PC-3 (cell line): ENCODE measurements around the gene CLASP1.
"Not testable (repeated sequence)": the region's sequence is repeated elsewhere in the genome, so short reads cannot be mapped to it uniquely, and the experiment has no call there.

Source experiments
- EZH2 ChIP-seq: fragments of 300-600 bp; sonication (generic); IDR thresholded peaks from one replicate; pipeline ENCODE4 v1.6.1; 2017; ENCODE audit warnings: antibody characterized with exemption, mild to moderate bottlenecking, low read length; ENCODE audit not compliant: unreplicated experiment
- EZH2phosphoT487 ChIP-seq: fragments of 300-600 bp; sonication (generic); IDR thresholded peaks from 2 replicates; pipeline ENCODE4 v1.6.1; 2018; ENCODE audit warnings: mild to moderate bottlenecking, antibody characterized with exemption, low read length, borderline replicate concordance
- TF ChIP-seq, protein P1 (sequence below): fragments of 300-600 bp; sonication (generic); conservative IDR thresholded peaks from 2 replicates; pipeline ENCODE4 v1.5.1; 2017; ENCODE audit warnings: antibody characterized with exemption, low read depth, mild to moderate bottlenecking, low read length

DNA sequence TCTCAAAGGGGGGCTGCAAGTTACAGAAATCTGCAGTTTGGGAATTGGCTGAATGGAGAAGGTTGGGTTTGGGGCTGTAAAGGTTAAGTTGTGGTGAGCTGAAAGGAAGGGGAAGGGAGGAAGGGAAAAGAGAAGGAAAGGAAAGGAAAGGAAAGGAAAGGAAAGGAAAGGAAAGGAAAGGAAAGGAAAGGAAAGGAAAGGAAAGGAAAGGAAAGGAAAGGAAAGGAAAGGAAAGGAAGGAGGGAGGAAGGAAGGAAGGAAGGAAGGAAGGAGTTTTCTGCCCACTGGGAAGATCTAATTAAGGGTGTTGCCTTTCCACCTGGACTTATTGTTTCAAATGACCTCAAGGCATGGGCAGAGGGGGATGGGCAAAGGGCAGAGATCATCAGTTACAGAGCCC lies 348.1 kb downstream of the CLASP1 start:
- TF ChIP-seq EZH2, EZH2phosphoT487: not testable (repeated sequence)
- TF ChIP-seq, protein P1, sequence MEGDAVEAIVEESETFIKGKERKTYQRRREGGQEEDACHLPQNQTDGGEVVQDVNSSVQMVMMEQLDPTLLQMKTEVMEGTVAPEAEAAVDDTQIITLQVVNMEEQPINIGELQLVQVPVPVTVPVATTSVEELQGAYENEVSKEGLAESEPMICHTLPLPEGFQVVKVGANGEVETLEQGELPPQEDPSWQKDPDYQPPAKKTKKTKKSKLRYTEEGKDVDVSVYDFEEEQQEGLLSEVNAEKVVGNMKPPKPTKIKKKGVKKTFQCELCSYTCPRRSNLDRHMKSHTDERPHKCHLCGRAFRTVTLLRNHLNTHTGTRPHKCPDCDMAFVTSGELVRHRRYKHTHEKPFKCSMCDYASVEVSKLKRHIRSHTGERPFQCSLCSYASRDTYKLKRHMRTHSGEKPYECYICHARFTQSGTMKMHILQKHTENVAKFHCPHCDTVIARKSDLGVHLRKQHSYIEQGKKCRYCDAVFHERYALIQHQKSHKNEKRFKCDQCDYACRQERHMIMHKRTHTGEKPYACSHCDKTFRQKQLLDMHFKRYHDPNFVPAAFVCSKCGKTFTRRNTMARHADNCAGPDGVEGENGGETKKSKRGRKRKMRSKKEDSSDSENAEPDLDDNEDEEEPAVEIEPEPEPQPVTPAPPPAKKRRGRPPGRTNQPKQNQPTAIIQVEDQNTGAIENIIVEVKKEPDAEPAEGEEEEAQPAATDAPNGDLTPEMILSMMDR: not testable (repeated sequence)
